BE2C (cell line): ENCODE data around the gene ELFN1.

Experiments used
- DNase-seq: peaks from one replicate; pipeline ENCODE4 v3.0.0-alpha.2; 2020
- H3K27me3 ChIP-seq: fragments of 250-450 bp; sonication (Bioruptor Pico); 2 replicates; pipeline ENCODE4 v1.5.1; 2020; ENCODE audit warnings: mild to moderate bottlenecking
- H3K36me3 ChIP-seq: fragments of 250-450 bp; sonication (Bioruptor Pico); 2 replicates; pipeline ENCODE4 v1.5.1; 2020; ENCODE audit warnings: mild to moderate bottlenecking
- H3K4me1 ChIP-seq: fragments of 250-450 bp; sonication (Bioruptor Pico); 2 replicates; pipeline ENCODE4 v1.5.1; 2020
- H3K4me3 ChIP-seq: 2 replicates; pipeline ENCODE4 v1.5.1; 2011; ENCODE audit warnings: low read depth, low read length
- H3K9me3 ChIP-seq: fragments of 250-450 bp; sonication (Bioruptor Pico); 2 replicates; pipeline ENCODE4 v1.5.1; 2020
- CTCF ChIP-seq: IDR thresholded peaks from 2 replicates; pipeline ENCODE4 v1.5.1; 2012; ENCODE audit warnings: mild to moderate bottlenecking, low read depth, low read length

Gene ELFN1

GRCh38 chr7:1709281-1709680, 39.2 kb downstream of the ELFN1 start:
- no peaks in the 10 kb centered on the region for H3K27me3 ChIP-seq
- no peak for TF ChIP-seq CTCF
- H3K4me1 ChIP-seq, result peaks cover 16% of the 10 kb centered on the region
- no peaks in the 10 kb centered on the region for H3K9me3 ChIP-seq
- H3K36me3 ChIP-seq, result no peaks in the 10 kb centered on the region
- no peak for DNase-seq
- H3K4me3 ChIP-seq, result no peak overlapping the region

GRCh38 chr7:1709900-1710299, 39.8 kb downstream of the ELFN1 start:
- Histone ChIP-seq H3K4me1 (peaks cover 19% of the 10 kb centered on the region), H3K27me3 (no peaks in the 10 kb centered on the region), H3K9me3 (no peaks in the 10 kb centered on the region), H3K36me3 (no peaks in the 10 kb centered on the region), H3K4me3 (no peak overlapping the region)
- DNase-seq, result no peak
- peak; percentile 68 for TF ChIP-seq CTCF

GRCh38 chr7:1710936-1711335, 40.9 kb downstream of the ELFN1 start:
- peaks cover 23% of the 10 kb centered on the region for H3K4me1 ChIP-seq
- no peak for TF ChIP-seq CTCF

GRCh38 chr7:1712907-1713501, 42.9 kb downstream of the ELFN1 start:
- no peaks in the 10 kb centered on the region for H3K27me3 ChIP-seq
- H3K9me3 ChIP-seq, result no peaks in the 10 kb centered on the region
- DNase-seq, result peak; percentile 18
- no peak overlapping the region for H3K4me3 ChIP-seq
- H3K36me3 ChIP-seq, result no peaks in the 10 kb centered on the region
- peaks cover 41% of the 10 kb centered on the region for H3K4me1 ChIP-seq
- TF ChIP-seq CTCF, result no peak

More at GRCh38 chr7:1710936-1711335, 40.9 kb downstream of the ELFN1 start:
- H3K27me3 ChIP-seq, result no peaks in the 10 kb centered on the region
- H3K36me3 ChIP-seq, result no peaks in the 10 kb centered on the region
- H3K4me3 ChIP-seq, result no peak overlapping the region
- no peaks in the 10 kb centered on the region for H3K9me3 ChIP-seq
- DNase-seq, result no peak

GRCh38 chr7:1713502-1714484, 43.7 kb downstream of the ELFN1 start:
- Histone ChIP-seq H3K4me1 (peaks cover 41% of the 10 kb centered on the region), H3K9me3 (no peaks in the 10 kb centered on the region), H3K4me3 (peak overlapping the region; percentile 19), H3K36me3 (no peaks in the 10 kb centered on the region), H3K27me3 (no peaks in the 10 kb centered on the region)
- DNase-seq, result peak; percentile 82
- TF ChIP-seq CTCF, result no peak
